ENCODE data around the gene TEX29. TPM values are rescaled to one million over a fixed set of nuclear protein-coding genes. Genes with fewer than 3 reads are reported as not detected.

The TEX29 gene
- total RNA-seq, 1 donor from 2014 or later: not detected

DNA sequence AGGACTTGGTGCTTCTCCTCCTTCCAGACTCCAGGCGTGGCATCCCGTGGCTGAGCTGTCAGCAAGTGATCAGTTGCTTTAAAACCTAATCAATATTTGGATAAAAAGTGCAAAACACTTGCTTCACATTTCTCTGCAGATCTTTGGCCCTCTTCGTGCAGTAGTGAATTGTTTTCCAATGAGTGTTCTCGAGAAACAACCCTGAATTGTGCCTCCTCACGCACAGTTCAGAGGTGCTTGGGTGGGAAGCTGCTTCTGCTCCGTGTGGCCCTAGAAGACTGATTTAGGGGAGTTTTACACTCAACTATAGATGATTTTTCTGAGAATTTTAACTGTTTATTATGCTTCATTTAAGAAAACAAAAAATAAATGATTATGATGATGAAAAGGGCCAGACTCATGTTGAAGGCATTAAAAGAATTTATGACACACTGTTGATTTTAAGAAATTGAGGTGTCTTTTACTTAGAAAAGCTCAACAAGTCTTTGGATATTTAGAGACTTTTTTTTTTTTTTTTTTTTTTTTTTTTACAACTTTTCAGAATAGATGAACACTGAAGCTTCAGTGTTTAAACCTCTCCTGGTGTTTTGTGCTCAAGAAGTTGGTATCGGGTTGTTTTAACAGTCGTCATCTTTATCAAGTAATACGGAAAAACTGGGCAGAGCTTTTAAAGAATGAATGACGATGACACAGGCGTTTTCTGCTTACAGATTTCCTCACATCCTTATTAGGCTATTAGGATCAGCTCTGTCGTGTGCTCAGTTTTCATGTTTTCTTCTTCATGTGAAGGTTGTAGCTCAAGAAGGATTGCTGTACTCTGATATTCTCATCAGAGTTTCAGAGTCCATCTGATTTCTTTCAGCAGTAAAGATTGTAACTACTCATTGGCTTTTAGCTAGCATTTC is 39.5 kb upstream of the TEX29 start:
- no peaks in the 10 kb centered on the region for H3K27me3 ChIP-seq (ENCODE audit: control insufficient read depth in 3 of 3, insufficient read depth in 3 of 3, low read length in 3 of 3)
- H3K9me3 ChIP-seq (ENCODE audit: control insufficient read depth in 3 of 3, low read length in 3 of 3): no peaks in the 10 kb centered on the region
- peak overlapping the region; percentile 78 for H3K27ac ChIP-seq (ENCODE audit: low read depth, low read length)
- peaks cover 20 to 46% (median 46%) of the 10 kb centered on the region in 3 donors for H3K36me3 ChIP-seq (ENCODE audit: control insufficient read depth in 3 of 3, insufficient read depth in 3 of 3, low read length in 3 of 3)
- no peak overlapping the region for H3K9ac ChIP-seq (ENCODE audit: low read depth in 1 of 3, low read length in 3 of 3)
- peaks cover 19 to 45% (median 44%) of the 10 kb centered on the region in 3 donors for H3K4me1 ChIP-seq (ENCODE audit: control insufficient read depth in 3 of 3, insufficient read depth in 3 of 3, low read length in 3 of 3)
- no peak overlapping the region for H3K4me3 ChIP-seq (ENCODE audit: low read length in 3 of 3)

DNA sequence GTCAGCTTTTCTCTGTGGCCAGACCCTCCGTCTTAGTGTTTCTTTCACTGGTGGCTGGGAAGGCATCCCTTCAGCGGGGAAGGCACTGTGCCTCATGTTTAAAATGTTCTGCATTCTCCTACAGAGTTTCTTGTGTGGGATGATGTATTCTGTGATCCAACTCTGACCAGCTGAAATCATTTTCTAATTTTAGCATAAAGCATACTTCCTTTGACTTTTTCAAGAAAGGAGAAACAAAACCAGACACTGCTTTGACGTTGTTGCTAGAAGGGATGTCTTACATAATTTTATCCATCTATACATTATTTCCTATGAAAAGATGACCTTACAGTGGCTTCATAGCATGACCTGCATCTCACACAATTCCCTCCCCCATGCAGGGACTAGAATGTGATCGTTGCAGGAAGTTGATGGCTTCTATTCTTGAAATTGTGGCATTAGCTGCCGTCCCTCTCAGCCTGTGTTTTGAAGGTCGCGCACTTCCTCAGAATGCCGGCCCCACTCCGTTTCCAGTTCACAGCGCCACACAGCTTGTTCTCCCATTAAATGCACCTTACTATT is 38.6 kb upstream of the TEX29 start:
- Histone ChIP-seq H3K27me3 (ENCODE audit: control insufficient read depth in 3 of 3, insufficient read depth in 3 of 3, low read length in 3 of 3) (no peaks in the 10 kb centered on the region), H3K4me1 (ENCODE audit: control insufficient read depth in 3 of 3, insufficient read depth in 3 of 3, low read length in 3 of 3) (peaks cover 19 to 45% (median 44%) of the 10 kb centered on the region in 3 donors), H3K9me3 (ENCODE audit: control insufficient read depth in 3 of 3, low read length in 3 of 3) (no peaks in the 10 kb centered on the region), H3K36me3 (ENCODE audit: control insufficient read depth in 3 of 3, insufficient read depth in 3 of 3, low read length in 3 of 3) (peaks cover 28 to 53% (median 47%) of the 10 kb centered on the region in 3 donors), H3K27ac (ENCODE audit: low read depth, low read length) (peak overlapping the region; percentile 78), H3K9ac (ENCODE audit: low read depth in 1 of 3, low read length in 3 of 3) (peak overlapping the region; percentile 28 to 52 (median 43)), H3K4me3 (ENCODE audit: low read length in 3 of 3) (peak overlapping the region in 1 of 3 donors; percentile 0)

DNA sequence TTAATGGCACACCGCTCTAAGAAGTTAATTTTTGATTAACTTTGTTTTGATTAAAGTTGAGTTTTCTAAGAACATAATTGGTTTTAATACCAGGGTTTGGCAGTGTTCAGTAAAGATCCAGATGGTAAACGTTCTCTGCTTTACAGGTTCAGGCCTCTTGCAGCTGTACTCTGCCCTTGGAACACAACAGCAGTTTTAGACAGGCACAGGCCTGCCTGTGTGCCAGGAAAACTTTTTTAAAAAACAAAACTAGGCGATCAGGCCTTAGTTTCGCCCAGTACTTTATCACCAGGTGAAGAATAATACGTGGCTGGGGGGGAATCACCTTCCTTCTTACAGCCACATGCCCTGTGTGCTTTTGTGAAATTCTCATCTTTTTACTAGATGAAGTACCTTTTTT is 38.0 kb upstream of the TEX29 start:
- H3K36me3 ChIP-seq (ENCODE audit: control insufficient read depth in 3 of 3, insufficient read depth in 3 of 3, low read length in 3 of 3): peaks cover 34 to 59% (median 52%) of the 10 kb centered on the region in 3 donors

DNA sequence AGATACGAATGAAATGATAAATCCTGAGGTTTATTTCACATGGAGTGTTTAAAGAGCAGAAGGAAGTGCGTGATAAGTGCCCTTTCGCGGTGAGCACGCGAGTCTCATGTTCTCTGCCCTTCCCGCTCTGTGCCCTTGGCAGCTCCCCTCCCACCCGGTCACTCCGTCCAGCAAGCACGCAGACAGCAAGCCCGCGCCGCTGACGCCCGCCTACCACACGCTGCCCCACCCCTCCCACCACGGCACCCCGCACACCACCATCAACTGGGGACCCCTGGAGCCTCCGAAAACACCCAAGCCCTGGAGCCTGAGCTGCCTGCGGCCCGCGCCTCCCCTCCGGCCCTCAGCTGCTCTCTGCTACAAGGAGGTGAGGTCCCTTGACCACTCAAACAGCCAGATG is 37.4 kb upstream of the TEX29 start:
- peak overlapping the region; percentile 78 for H3K27ac ChIP-seq (ENCODE audit: low read depth, low read length)
- no peaks in the 10 kb centered on the region for H3K9me3 ChIP-seq (ENCODE audit: control insufficient read depth in 3 of 3, low read length in 3 of 3)
- peaks cover 17 to 40% (median 39%) of the 10 kb centered on the region in 3 donors for H3K4me1 ChIP-seq (ENCODE audit: control insufficient read depth in 3 of 3, insufficient read depth in 3 of 3, low read length in 3 of 3)
- H3K36me3 ChIP-seq (ENCODE audit: control insufficient read depth in 3 of 3, insufficient read depth in 3 of 3, low read length in 3 of 3): peaks cover 38 to 59% (median 52%) of the 10 kb centered on the region in 3 donors
- H3K4me3 ChIP-seq (ENCODE audit: low read length in 3 of 3): no peak overlapping the region
- peak overlapping the region in 2 of 3 donors; percentile 28 to 52 for H3K9ac ChIP-seq (ENCODE audit: low read depth in 1 of 3, low read length in 3 of 3)
- no peaks in the 10 kb centered on the region for H3K27me3 ChIP-seq (ENCODE audit: control insufficient read depth in 3 of 3, insufficient read depth in 3 of 3, low read length in 3 of 3)

More for the DNA sequence above, 38.0 kb upstream of the TEX29 start:
- H3K4me3 ChIP-seq (ENCODE audit: low read length in 3 of 3): no peak overlapping the region
- peak overlapping the region; percentile 78 for H3K27ac ChIP-seq (ENCODE audit: low read depth, low read length)
- H3K9ac ChIP-seq (ENCODE audit: low read depth in 1 of 3, low read length in 3 of 3): peak overlapping the region; percentile 28 to 52 (median 43)
- H3K4me1 ChIP-seq (ENCODE audit: control insufficient read depth in 3 of 3, insufficient read depth in 3 of 3, low read length in 3 of 3): peaks cover 19 to 45% (median 44%) of the 10 kb centered on the region in 3 donors
- H3K9me3 ChIP-seq (ENCODE audit: control insufficient read depth in 3 of 3, low read length in 3 of 3): no peaks in the 10 kb centered on the region
- H3K27me3 ChIP-seq (ENCODE audit: control insufficient read depth in 3 of 3, insufficient read depth in 3 of 3, low read length in 3 of 3): no peaks in the 10 kb centered on the region

DNA sequence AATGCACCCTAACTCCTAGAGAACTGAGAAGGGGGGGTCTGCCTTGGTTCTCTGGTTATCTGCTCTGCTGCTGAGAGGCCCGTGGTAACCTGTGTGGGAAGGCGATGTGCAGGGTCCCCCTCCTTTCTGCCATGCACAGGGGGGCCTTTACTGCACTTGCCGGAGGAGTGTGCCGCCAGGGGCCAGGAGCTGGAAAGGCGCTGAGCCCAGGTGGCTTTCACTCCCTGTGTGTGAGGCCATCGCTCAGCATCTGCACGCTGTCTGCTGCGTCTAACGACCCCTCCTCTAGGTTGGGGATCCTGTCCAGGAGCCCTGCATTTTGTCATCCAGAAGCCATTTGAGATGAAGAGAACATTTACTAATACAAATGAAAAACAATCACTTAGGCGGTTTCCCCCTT is 37.0 kb upstream of the TEX29 start:
- peak overlapping the region; percentile 78 for H3K27ac ChIP-seq (ENCODE audit: low read depth, low read length)
- peaks cover 16 to 36% (median 34%) of the 10 kb centered on the region in 3 donors for H3K4me1 ChIP-seq (ENCODE audit: control insufficient read depth in 3 of 3, insufficient read depth in 3 of 3, low read length in 3 of 3)
- no peaks in the 10 kb centered on the region for H3K27me3 ChIP-seq (ENCODE audit: control insufficient read depth in 3 of 3, insufficient read depth in 3 of 3, low read length in 3 of 3)
- H3K9ac ChIP-seq (ENCODE audit: low read depth in 1 of 3, low read length in 3 of 3): no peak overlapping the region
- H3K4me3 ChIP-seq (ENCODE audit: low read length in 3 of 3): no peak overlapping the region
- H3K36me3 ChIP-seq (ENCODE audit: control insufficient read depth in 3 of 3, insufficient read depth in 3 of 3, low read length in 3 of 3): peaks cover 42 to 58% (median 52%) of the 10 kb centered on the region in 3 donors
- no peaks in the 10 kb centered on the region for H3K9me3 ChIP-seq (ENCODE audit: control insufficient read depth in 3 of 3, low read length in 3 of 3)

DNA sequence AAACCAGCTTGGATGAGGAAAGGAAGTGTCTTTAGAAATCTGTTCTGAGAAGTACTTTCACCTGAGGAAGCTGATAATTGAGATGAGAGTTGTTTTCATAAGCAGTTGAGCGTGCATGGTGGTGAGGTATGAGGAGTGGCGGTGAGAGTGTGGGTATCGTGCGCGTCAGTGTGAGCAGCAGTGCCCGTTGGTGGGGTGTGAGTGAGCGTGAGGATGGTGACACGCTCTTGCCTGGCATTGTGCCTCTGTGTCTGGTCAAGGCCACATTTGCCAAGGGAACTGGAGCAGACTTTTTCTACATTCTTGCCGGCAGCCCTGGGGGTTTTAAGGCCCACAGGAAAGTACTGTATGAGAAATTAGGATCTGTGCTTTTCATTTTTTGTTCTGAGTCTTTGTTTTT is 36.5 kb upstream of the TEX29 start:
- Histone ChIP-seq H3K27ac (ENCODE audit: low read depth, low read length) (no peak overlapping the region), H3K9me3 (ENCODE audit: control insufficient read depth in 3 of 3, low read length in 3 of 3) (no peaks in the 10 kb centered on the region), H3K4me1 (ENCODE audit: control insufficient read depth in 3 of 3, insufficient read depth in 3 of 3, low read length in 3 of 3) (peaks cover 16 to 31% (median 30%) of the 10 kb centered on the region in 3 donors), H3K36me3 (ENCODE audit: control insufficient read depth in 3 of 3, insufficient read depth in 3 of 3, low read length in 3 of 3) (peaks cover 42 to 58% (median 52%) of the 10 kb centered on the region in 3 donors), H3K4me3 (ENCODE audit: low read length in 3 of 3) (no peak overlapping the region), H3K9ac (ENCODE audit: low read depth in 1 of 3, low read length in 3 of 3) (no peak overlapping the region), H3K27me3 (ENCODE audit: control insufficient read depth in 3 of 3, insufficient read depth in 3 of 3, low read length in 3 of 3) (no peaks in the 10 kb centered on the region)

DNA sequence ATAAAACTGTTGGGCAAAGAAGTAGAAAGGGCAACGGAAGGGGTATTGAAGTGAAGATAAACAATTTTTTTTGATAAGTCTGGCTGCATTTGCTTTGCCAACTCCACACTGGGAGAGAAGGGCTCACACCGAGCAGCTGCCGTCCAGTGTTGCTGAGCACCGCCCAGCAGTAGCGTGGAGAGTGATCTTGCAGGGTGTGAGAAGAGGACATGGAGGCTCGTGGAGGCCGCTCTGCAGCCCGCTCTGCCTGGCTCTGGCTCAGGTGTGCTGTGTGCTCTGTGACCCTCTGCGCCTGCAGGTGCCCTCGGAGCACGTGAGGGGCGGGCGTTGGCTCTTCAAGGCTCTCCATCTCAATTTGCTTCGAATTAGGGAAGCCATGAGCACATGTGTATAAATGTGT is 35.9 kb upstream of the TEX29 start:
- no peaks in the 10 kb centered on the region for H3K9me3 ChIP-seq (ENCODE audit: control insufficient read depth in 3 of 3, low read length in 3 of 3)
- peaks cover 46 to 58% (median 52%) of the 10 kb centered on the region in 3 donors for H3K36me3 ChIP-seq (ENCODE audit: control insufficient read depth in 3 of 3, insufficient read depth in 3 of 3, low read length in 3 of 3)
- no peak overlapping the region for H3K9ac ChIP-seq (ENCODE audit: low read depth in 1 of 3, low read length in 3 of 3)
- no peak overlapping the region for H3K27ac ChIP-seq (ENCODE audit: low read depth, low read length)
- no peaks in the 10 kb centered on the region for H3K27me3 ChIP-seq (ENCODE audit: control insufficient read depth in 3 of 3, insufficient read depth in 3 of 3, low read length in 3 of 3)
- no peak overlapping the region for H3K4me3 ChIP-seq (ENCODE audit: low read length in 3 of 3)
- H3K4me1 ChIP-seq (ENCODE audit: control insufficient read depth in 3 of 3, insufficient read depth in 3 of 3, low read length in 3 of 3): peaks cover 16 to 25% (median 25%) of the 10 kb centered on the region in 3 donors

DNA sequence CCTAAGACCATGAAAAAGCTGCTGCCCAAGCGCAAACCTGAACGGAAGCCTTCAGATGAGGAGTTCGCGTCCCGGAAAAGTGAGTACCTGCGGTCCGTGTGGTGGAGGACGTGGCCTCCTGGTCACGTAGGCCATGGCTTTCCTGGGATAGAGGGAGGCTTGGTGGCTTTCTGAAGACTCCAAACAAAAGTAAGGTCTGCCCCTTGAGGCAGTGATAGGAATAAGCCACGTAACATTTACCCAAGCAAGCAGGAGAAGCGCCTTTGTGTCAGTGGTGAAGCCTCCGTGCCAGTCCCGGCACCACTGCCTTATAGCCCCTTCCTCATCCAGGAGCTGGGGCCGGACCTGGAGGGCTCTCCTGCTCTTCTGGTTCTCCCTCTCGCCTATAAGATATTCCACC is 34.3 kb upstream of the TEX29 start:
- no peak overlapping the region for H3K27ac ChIP-seq (ENCODE audit: low read depth, low read length)
- H3K36me3 ChIP-seq (ENCODE audit: control insufficient read depth in 3 of 3, insufficient read depth in 3 of 3, low read length in 3 of 3): peaks cover 54 to 56% (median 55%) of the 10 kb centered on the region in 3 donors
- H3K27me3 ChIP-seq (ENCODE audit: control insufficient read depth in 3 of 3, insufficient read depth in 3 of 3, low read length in 3 of 3): no peaks in the 10 kb centered on the region

DNA sequence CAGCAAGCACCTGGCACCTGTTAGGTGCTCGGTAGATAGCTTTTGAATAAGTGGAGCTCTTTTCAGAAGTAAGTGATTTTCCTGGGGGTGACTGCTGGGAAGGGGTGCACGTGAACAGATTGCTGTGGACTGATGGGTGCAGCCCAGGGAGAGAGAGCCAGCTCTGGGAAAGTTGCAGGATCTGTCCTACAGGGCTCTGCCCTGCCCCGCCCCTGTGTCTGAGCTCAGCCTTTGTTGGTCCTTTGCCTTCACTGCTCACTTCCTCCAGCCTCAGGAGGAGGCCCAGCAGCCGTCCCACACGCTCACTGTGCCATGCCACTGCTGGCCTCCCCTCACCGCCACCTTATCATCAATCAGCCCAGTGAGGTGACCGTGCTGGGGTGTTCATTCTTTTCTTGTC is 33.7 kb upstream of the TEX29 start:
- Histone ChIP-seq H3K9ac (ENCODE audit: low read depth in 1 of 3, low read length in 3 of 3) (no peak overlapping the region), H3K27ac (ENCODE audit: low read depth, low read length) (no peak overlapping the region), H3K4me3 (ENCODE audit: low read length in 3 of 3) (no peak overlapping the region), H3K4me1 (ENCODE audit: control insufficient read depth in 3 of 3, insufficient read depth in 3 of 3, low read length in 3 of 3) (peaks cover 8 to 11% (median 10%) of the 10 kb centered on the region in 3 donors), H3K27me3 (ENCODE audit: control insufficient read depth in 3 of 3, insufficient read depth in 3 of 3, low read length in 3 of 3) (no peaks in the 10 kb centered on the region), H3K36me3 (ENCODE audit: control insufficient read depth in 3 of 3, insufficient read depth in 3 of 3, low read length in 3 of 3) (peaks cover 55 to 59% (median 59%) of the 10 kb centered on the region in 3 donors), H3K9me3 (ENCODE audit: control insufficient read depth in 3 of 3, low read length in 3 of 3) (no peaks in the 10 kb centered on the region)

More for the DNA sequence above, 34.3 kb upstream of the TEX29 start:
- Histone ChIP-seq H3K4me3 (ENCODE audit: low read length in 3 of 3) (no peak overlapping the region), H3K9me3 (ENCODE audit: control insufficient read depth in 3 of 3, low read length in 3 of 3) (no peaks in the 10 kb centered on the region), H3K9ac (ENCODE audit: low read depth in 1 of 3, low read length in 3 of 3) (no peak overlapping the region), H3K4me1 (ENCODE audit: control insufficient read depth in 3 of 3, insufficient read depth in 3 of 3, low read length in 3 of 3) (peaks cover 14 to 16% (median 16%) of the 10 kb centered on the region in 3 donors)

DNA sequence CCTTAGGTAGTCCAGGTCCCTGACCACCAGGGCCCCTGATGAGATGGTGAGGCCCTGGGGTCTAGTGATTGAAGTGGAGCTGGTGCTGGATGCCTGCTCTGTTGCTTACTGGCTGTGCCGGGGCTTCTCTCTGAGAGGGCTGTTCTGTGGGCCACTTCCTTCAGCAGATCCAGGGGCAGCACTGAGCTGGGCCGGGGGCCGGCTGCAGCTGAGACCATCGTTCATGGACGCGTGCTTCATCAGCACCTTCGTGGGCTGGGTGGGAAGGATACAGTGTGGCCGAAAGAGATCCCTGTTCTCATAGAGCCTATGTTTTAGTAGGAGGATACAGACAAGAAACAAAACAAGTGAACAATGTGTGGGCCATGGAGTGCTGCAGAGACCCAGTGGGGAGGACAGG is 33.2 kb upstream of the TEX29 start:
- H3K27ac ChIP-seq (ENCODE audit: low read depth, low read length): no peak overlapping the region
- H3K9ac ChIP-seq (ENCODE audit: low read depth in 1 of 3, low read length in 3 of 3): no peak overlapping the region
- no peak overlapping the region for H3K4me3 ChIP-seq (ENCODE audit: low read length in 3 of 3)
- no peaks in the 10 kb centered on the region for H3K9me3 ChIP-seq (ENCODE audit: control insufficient read depth in 3 of 3, low read length in 3 of 3)
- H3K27me3 ChIP-seq (ENCODE audit: control insufficient read depth in 3 of 3, insufficient read depth in 3 of 3, low read length in 3 of 3): no peaks in the 10 kb centered on the region
- peaks cover 59 to 63% (median 63%) of the 10 kb centered on the region in 3 donors for H3K36me3 ChIP-seq (ENCODE audit: control insufficient read depth in 3 of 3, insufficient read depth in 3 of 3, low read length in 3 of 3)
- H3K4me1 ChIP-seq (ENCODE audit: control insufficient read depth in 3 of 3, insufficient read depth in 3 of 3, low read length in 3 of 3): peaks cover 3 to 7% (median 6%) of the 10 kb centered on the region in 3 donors
